HepG2 (cell line): ENCODE data around the gene SERHL2. TPM values are rescaled to one million over a fixed set of nuclear protein-coding genes. Genes with fewer than 3 reads are reported as not detected.

Experiments
- ATF1 ChIP-seq: IDR thresholded peaks from 2 replicates; pipeline ENCODE4 v1.6.1; 2016; ENCODE audit warnings: mild to moderate bottlenecking, control low read depth
- DPF2 ChIP-seq: sonication (generic); formaldehyde crosslinking; IDR thresholded peaks from 2 replicates; pipeline ENCODE4 v1.4.0; 2020; ENCODE audit warnings: mild to moderate bottlenecking, low read depth, missing genetic modification reagents, borderline replicate concordance
- FOXC1 ChIP-seq: sonication (generic); formaldehyde crosslinking; IDR thresholded peaks from 2 replicates; pipeline ENCODE4 v1.8.0; 2022; ENCODE audit warnings: mild to moderate bottlenecking, missing genetic modification reagents, borderline replicate concordance
- MAZ ChIP-seq, 2 experiments: sonication (generic) in 1 of 2; formaldehyde crosslinking in 1 of 2; IDR thresholded peaks; 2 replicates each; pipeline versions ENCODE4 v1.5.0 to v1.6.1; 2012 to 2020; ENCODE audit warnings: low read depth in 2 of 2, mild to moderate bottlenecking in 2 of 2, borderline replicate concordance in 1 of 2, improper control_type of control experiment in 1 of 2, low read length in 1 of 2, missing genetic modification reagents in 1 of 2, moderate library complexity in 1 of 2
- NFAT5 ChIP-seq: sonication (generic); formaldehyde crosslinking; IDR thresholded peaks from 2 replicates; pipeline ENCODE4 v1.4.0; 2020; ENCODE audit warnings: missing genetic modification reagents
- NR1H2 ChIP-seq: sonication (generic); formaldehyde crosslinking; IDR thresholded peaks from 2 replicates; pipeline ENCODE4 v1.8.1; 2022; ENCODE audit warnings: low read depth, missing genetic modification reagents, borderline replicate concordance
- PRPF4 ChIP-seq: fragments of 200-400 bp; formaldehyde crosslinking; IDR thresholded peaks from 2 replicates; pipeline ENCODE4 v1.6.1; 2016; ENCODE audit warnings: low read length, low read depth; ENCODE audit not compliant: poor library complexity, severe bottlenecking
- SP140L ChIP-seq: sonication (generic); formaldehyde crosslinking; IDR thresholded peaks from 2 replicates; pipeline ENCODE4 v1.4.0; 2020; ENCODE audit warnings: missing genetic modification reagents, borderline replicate concordance
- ZBTB37 ChIP-seq: sonication (generic); formaldehyde crosslinking; IDR thresholded peaks from 2 replicates; pipeline ENCODE4 v1.4.0; 2020; ENCODE audit warnings: mild to moderate bottlenecking, missing genetic modification reagents
- ZNF296 ChIP-seq: sonication (generic); formaldehyde crosslinking; conservative IDR thresholded peaks from 2 replicates; pipeline ENCODE4 v1.5.0; 2020; ENCODE audit warnings: mild to moderate bottlenecking, missing genetic modification reagents
- ZNF34 ChIP-seq: sonication (generic); formaldehyde crosslinking; IDR thresholded peaks from 2 replicates; pipeline ENCODE4 v1.4.0; 2020; ENCODE audit warnings: mild to moderate bottlenecking, missing genetic modification reagents, borderline replicate concordance
- ZNF557 ChIP-seq: sonication (generic); formaldehyde crosslinking; IDR thresholded peaks from 2 replicates; pipeline ENCODE4 v1.4.0; 2020; ENCODE audit warnings: missing genetic modification reagents
- ZNF563 ChIP-seq: sonication (generic); formaldehyde crosslinking; IDR thresholded peaks from 2 replicates; pipeline ENCODE4 v1.8.0; 2022; ENCODE audit warnings: mild to moderate bottlenecking, moderate library complexity, missing genetic modification reagents
- ZNF687 ChIP-seq: sonication (generic); formaldehyde crosslinking; IDR thresholded peaks from 2 replicates; pipeline ENCODE4 v1.5.1; 2020; ENCODE audit warnings: mild to moderate bottlenecking, missing genetic modification reagents, moderate library complexity
- ZNF691 ChIP-seq: sonication (generic); formaldehyde crosslinking; IDR thresholded peaks from 2 replicates; pipeline ENCODE4 v1.4.0; 2020; ENCODE audit warnings: missing genetic modification reagents, low read depth, mild to moderate bottlenecking, borderline replicate concordance
- ZNF724P ChIP-seq: sonication (generic); formaldehyde crosslinking; IDR thresholded peaks from 2 replicates; pipeline ENCODE4 v1.8.0; 2022; ENCODE audit warnings: missing genetic modification reagents, borderline replicate concordance
- ZNF790 ChIP-seq: sonication (generic); formaldehyde crosslinking; IDR thresholded peaks from 2 replicates; pipeline ENCODE4 v1.8.0; 2022; ENCODE audit warnings: missing genetic modification reagents, mild to moderate bottlenecking, borderline replicate concordance
- polyA plus RNA-seq, 8 experiments: library from polyadenylated mRNA; depleted of rRNA in 3 of 8; stranded (reverse) in 7 of 8; unstranded in 1 of 8; fragments of >200 nt; fragmentation: Illumina TruSeq in 4 of 8; extraction: Trizol in 4 of 8; gene quantifications; 2 replicates each; pipeline versions ENCODE4 v1.2.1 to v1.2.3, GENCODE V29; 2011 to 2016; ENCODE audit warnings: low read depth in 4 of 8, missing spikeins in 1 of 8, mixed read lengths in 1 of 8; ENCODE audit not compliant: insufficient read depth in 1 of 8
- total RNA-seq, 5 experiments: library from RNA; depleted of rRNA; stranded (reverse); fragments of >200 nt; fragmentation: Illumina TruSeq; extraction: Trizol; gene quantifications; 2 replicates each; pipeline ENCODE4 v1.2.3, GENCODE V29; 2016; ENCODE audit warnings: low read depth in 1 of 5

SERHL2 gene
- total and polyA plus RNA-seq, 2 of the 13 experiments (the other 11 are each of a cell fraction or from before 2014, with no cell fraction given) = 1.0 to 1.8 TPM

- peak; percentile 79; the same call in 1 of the 2 replicates for TF ChIP-seq NFAT5 (CRISPR knock-in tag)
- no peak for TF ChIP-seq ZNF34
- no peak for TF ChIP-seq ZNF563
- TF ChIP-seq ZNF557 (CRISPR knock-in tag) = 0 out of 2 replicates have a peak, but pooled peaks have one; percentile 86
- no peak for TF ChIP-seq PRPF4
- 0 out of 2 replicates have a peak, but pooled peaks have one; percentile 40 for TF ChIP-seq ZNF296 (CRISPR knock-in tag)
- TF ChIP-seq ZNF724P (CRISPR knock-in tag) = no peak
- no peak for TF ChIP-seq MAZ (IDR thresholded peaks at IDR 0.05; ENCODE audit: borderline replicate concordance, low read depth, low read length)
- no peak for TF ChIP-seq MAZ (CRISPR knock-in tag; IDR thresholded peaks at IDR 0.05; ENCODE audit: low read depth)
- TF ChIP-seq ATF1 = no peak
- TF ChIP-seq NR1H2 (CRISPR knock-in tag) = no peak; the same call in 1 of the 2 replicates
- no peak for TF ChIP-seq FOXC1 (CRISPR knock-in tag)
- TF ChIP-seq SP140L (CRISPR knock-in tag) = no peak
- no peak for TF ChIP-seq ZBTB37 (CRISPR knock-in tag)
- TF ChIP-seq ZNF687 (CRISPR knock-in tag) = peak; percentile 81
- TF ChIP-seq ZNF790 (CRISPR knock-in tag) = no peak
- no peak for TF ChIP-seq DPF2
- no peak for TF ChIP-seq ZNF691 (CRISPR knock-in tag)
Observed at GRCh38 chr22:42536166-42536565, 17.6 kb upstream of the SERHL2 start (continued).
